Activated effector memory CD4-positive, alpha-beta T cell treated with anti-CD3 and anti-CD28 coated beads, Interleukin-2, amount 50 U/mL, for 16 hours (primary cell): Measurements from ENCODE around the gene FAM234A.

Experiments
- DNase-seq: peaks from one replicate; pipeline ENCODE4 v3.0.0-alpha.2; 2020

Gene FAM234A

DNA sequence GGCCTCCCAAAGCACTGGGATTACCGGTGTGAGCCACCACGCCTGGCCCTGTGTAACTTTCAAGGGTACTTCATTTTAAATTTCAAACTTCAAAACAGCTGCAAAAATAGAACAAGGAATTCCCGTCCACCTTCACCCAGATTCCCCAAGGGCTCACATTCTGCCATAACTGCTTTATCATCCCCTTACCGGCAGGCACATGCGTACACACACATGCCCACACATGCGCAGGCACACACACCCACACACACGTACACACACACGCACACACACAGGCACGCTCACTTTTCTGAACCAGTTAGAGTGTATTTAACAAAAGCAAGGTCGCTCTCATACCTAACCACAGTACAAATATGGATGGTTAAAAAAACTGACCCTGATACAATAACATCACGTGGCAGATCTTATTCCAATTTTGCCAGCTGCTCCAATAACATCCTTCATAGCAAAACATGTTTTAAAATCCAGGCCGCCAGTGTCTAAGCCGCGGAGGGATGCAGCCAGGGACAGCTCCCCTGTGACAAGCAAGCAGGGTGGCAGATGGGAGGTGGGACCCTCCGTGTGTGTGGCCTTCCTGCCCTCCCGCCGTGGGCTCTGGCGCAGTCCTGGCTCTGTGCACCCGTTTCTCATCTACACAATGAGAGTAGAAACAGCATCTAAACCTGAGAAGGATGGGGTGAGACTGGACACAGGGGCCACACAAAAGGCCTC lies 71.5 kb downstream of the FAM234A start:
- DNase-seq: no peak

DNA sequence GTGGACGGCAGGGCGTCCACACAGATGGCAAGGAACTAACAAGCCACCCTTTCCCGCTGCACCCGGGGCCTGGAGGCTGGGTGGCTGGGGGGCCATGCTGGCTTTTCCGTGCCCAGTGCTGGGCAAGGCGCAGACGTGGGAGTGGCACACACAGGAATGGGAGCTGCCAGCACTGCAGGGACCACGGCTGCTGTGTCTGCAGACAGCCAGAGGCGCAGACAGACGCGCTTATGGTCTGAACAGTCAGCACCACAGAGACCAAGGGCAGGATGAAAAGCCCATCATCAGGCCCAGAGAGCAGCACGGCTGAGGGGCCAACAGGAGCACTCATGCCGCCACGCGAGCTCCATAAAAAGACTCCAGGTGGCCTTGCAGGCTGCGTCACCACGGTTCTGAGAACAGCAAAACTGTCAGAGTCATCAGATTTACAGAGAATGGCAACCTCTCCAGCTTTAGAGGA lies 72.3 kb downstream of the FAM234A start:
- no peak for DNase-seq

DNA sequence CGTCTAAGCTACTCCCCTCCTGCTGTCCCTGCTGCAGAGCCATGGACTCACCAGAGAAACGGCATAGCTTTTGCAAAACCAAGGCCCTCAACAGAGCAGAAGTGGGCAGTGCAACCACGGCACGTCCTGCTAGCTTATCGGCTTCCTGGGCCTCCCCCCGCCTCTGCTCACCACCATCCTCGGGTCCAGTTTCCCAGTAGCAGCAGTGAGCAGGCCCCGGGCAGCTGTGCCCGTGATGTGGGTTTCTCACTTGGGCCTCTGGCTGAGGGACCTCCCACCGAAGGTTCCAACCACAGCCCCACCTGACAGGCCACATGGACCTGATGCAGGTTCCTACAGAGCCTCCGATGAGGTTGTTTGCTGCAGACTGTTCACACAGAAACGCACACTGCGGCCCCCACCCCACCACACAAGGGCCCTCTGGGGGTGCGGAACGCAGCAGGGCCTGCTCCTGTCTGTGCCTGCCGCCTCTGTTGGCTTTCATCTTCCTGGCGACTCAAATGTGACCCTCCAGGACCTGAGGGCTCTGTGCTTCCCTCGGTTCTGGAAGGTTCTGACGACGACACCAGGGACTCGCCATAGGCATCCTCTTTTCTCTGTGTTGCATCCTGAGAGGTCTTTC lies 73.2 kb downstream of the FAM234A start:
- no peak for DNase-seq

DNA sequence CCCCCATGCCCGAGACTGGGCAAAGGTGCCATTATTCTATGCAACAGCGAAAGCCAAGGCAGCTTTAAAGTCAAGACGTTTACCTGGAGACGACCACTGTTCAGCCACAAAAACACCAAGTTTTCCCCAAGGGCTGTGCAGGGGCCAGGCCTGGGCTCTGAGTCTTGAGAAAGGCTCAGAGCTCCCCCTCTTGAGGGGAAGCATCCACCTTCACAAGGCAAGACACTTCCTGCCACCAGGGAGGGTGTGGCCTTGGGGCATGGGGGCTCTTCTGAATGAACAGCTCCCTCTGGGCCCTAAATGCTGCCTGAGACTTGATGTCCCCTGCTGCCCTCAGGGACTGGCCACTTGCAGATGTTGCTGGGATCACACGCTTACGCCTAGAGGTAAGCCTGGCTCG lies 74.9 kb downstream of the FAM234A start:
- DNase-seq: no peak

DNA sequence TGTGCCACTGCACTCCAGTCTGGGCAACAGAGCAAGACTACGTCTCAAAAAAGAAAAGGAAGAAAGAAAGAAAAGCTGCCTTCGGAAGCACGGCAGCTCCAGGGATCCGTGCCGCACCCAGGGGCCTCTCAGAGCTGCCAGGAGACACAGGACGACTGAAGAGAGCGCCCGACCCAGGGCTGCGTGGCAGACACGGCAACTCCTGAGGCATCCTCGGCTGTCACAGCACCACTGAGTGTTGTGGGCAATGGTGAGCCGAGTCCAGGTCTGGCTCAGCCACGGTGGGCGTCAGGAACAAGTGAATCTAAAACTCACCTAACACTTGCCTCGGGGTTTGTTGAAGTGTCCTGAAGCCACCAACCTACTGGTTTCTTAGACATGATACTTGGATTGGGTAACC lies 77.1 kb downstream of the FAM234A start:
- no peak for DNase-seq

DNA sequence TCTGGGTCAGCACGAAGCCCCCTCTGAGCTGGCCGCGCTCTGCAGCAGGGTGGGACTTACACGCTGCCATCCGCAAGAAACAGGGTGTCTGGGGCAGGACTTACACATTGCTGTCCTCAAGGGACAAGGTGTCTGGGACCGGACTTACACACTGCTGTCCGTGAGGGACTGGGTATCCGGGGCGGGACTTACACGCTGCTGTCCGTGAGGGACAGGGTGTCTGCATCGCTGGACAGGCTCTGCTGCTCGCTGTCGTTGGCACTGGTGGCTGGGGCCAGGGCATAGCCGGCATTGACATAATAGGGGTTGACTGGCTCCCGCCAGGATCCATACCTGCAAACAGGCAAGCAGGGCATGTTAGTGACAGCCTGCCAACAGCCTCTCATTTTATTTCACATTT lies 79.7 kb downstream of the FAM234A start:
- DNase-seq: no peak

DNA sequence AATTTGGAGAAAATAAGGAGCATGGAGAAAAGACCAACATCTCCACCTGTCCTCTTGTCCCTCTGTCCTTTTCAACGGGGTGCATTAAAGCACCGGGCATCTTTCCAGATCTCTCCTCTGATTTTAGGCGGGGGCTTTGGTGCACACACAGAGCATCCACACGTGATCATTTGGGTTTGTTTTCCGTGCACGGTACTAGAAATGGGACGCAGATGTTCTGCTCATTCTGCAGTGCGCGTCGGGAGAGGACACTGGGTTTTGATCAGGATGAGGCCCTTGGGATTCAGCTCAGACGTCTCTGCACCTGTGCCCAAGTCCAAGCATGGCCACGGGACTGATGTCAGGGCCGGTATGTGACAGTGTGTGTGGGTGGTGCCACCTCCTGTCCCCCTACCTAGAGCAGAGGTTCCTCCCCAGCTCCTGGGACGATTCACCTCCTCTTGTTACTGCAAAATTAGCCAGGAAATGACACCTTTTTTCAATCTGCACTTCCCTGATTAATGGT lies 80.2 kb downstream of the FAM234A start:
- DNase-seq: no peak
